ENCODE results near the gene PTCRA.

Gene PTCRA

DNA sequence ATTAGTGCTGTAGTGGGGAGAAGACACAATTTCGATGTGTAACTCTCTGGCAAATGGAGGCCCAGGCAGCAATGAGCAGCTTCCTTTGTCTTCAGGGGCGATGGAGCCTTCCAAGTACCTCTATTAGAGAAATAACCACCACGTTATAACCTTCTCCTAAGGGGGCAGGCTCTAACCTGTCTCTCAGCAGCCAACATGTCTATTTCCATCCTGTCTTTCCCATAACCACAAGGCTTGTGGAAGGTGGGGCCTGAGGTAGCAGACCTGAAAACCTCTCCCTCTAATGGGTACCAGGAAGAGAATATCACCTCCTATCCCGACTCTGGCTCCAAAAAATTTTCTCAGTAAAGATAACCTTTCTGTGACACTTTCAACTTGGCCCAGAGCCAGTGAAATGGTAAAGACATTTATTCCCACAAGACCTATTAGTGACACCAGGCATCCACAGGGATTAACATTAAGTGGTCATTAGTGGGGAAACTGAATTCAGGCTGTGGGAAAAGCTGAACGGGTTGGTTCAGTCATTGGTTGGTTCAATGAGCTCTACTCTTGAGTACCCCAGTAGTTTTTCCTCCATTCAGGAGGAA lies 59.2 kb downstream of the PTCRA start:
- DNase-seq, result no peak
